DMS153 treated with DMSO at 0.1 percent for 48 hours (cell line): ENCODE measurements around the gene FFAR4.
"Not testable (repeated sequence)": the region's sequence is repeated elsewhere in the genome, so short reads cannot be mapped to it uniquely, and the experiment has no call there.

ENCODE experiments used
- DNase-seq: peaks from one replicate; lab custom pipeline; 2025; ENCODE audit not compliant: unreplicated experiment; lab: John Stamatoyannopoulos, UW

FFAR4 gene

GRCh38 chr10:93566435-93567276 lies at the start of gene FFAR4:
FFAR4 (plus strand) TSS chr10:93566665; CDS start chr10:93566721, 56 bp downstream.
- DNase-seq, result no peak

GRCh38 chr10:93518531-93518930 lies 47.9 kb upstream of the FFAR4 start:
- no peak for DNase-seq

- no peak for DNase-seq
Measured at GRCh38 chr10:93535293-93535692, 31.2 kb upstream of the FFAR4 start.

- DNase-seq, result not testable (repeated sequence)
Measured at GRCh38 chr10:93540871-93541270, 25.6 kb upstream of the FFAR4 start.

- no peak for DNase-seq
Measured at GRCh38 chr10:93541402-93542357, 24.8 kb upstream of the FFAR4 start.

GRCh38 chr10:93542358-93542791 lies 24.1 kb upstream of the FFAR4 start:
- peak; percentile 29 for DNase-seq

- not testable (repeated sequence) for DNase-seq
Measured at GRCh38 chr10:93546995-93547394, 19.5 kb upstream of the FFAR4 start.

GRCh38 chr10:93547522-93547921 lies 18.9 kb upstream of the FFAR4 start:
- DNase-seq, result no peak

- DNase-seq, result no peak
Measured at GRCh38 chr10:93548376-93549071, 17.9 kb upstream of the FFAR4 start.

GRCh38 chr10:93550606-93551005 lies 15.9 kb upstream of the FFAR4 start:
- DNase-seq, result no peak

GRCh38 chr10:93552780-93553179 lies 13.7 kb upstream of the FFAR4 start:
- no peak for DNase-seq

- no peak for DNase-seq
Measured at GRCh38 chr10:93553482-93554315, 12.8 kb upstream of the FFAR4 start.

- DNase-seq, result no peak
Measured at GRCh38 chr10:93554316-93554663, 12.2 kb upstream of the FFAR4 start.

GRCh38 chr10:93554760-93555432 lies 11.6 kb upstream of the FFAR4 start:
- DNase-seq, result peak; percentile 64

GRCh38 chr10:93559490-93559889 lies 7.0 kb upstream of the FFAR4 start:
- DNase-seq, result no peak

GRCh38 chr10:93560541-93560940 lies 5.9 kb upstream of the FFAR4 start:
- no peak for DNase-seq

GRCh38 chr10:93565446-93565845 lies 1.0 kb upstream of the FFAR4 start:
- no peak for DNase-seq

- DNase-seq, result no peak
Measured at GRCh38 chr10:93567277-93568104, 1.0 kb downstream of the FFAR4 start.

GRCh38 chr10:93568105-93568390 lies 1.6 kb downstream of the FFAR4 start:
- no peak for DNase-seq
